Central memory CD8-positive, alpha-beta T cell (primary cell): ENCODE measurements around the gene SCGB1A1.

Experiments used
- ATAC-seq: fragments of 150-1000 bp; cut with Tn5 transposase; replicated peaks from 2 replicates; pipeline ENCODE4 v1.10.0; 2022; ENCODE audit warnings: mild to moderate bottlenecking, moderate FRiP score, moderate number of reproducible peaks; ENCODE audit not compliant: poor library complexity, severe bottlenecking; ENCODE audit errors: extremely low read depth
- DNase-seq, 2 donors: peaks; one replicate each; pipeline ENCODE4 v3.0.0; 2021; ENCODE audit warnings: low spot score in 2 of 2
- H3K27ac Mint-ChIP-seq: one replicate; pipeline ENCODE4 v1.8.0; 2022; ENCODE audit warnings: low read depth, mild to moderate bottlenecking, moderate library complexity, mixed read lengths
- H3K27me3 Mint-ChIP-seq: one replicate; pipeline ENCODE4 v1.8.0; 2022; ENCODE audit warnings: mixed read lengths
- H3K36me3 Mint-ChIP-seq: one replicate; pipeline ENCODE4 v1.8.0; 2022; ENCODE audit warnings: mild to moderate bottlenecking, moderate library complexity, mixed read lengths; ENCODE audit not compliant: insufficient read depth
- H3K4me1 Mint-ChIP-seq: one replicate; pipeline ENCODE4 v1.8.0; 2022; ENCODE audit warnings: mixed read lengths
- H3K4me3 Mint-ChIP-seq: one replicate; pipeline ENCODE4 v1.8.0; 2022; ENCODE audit warnings: mild to moderate bottlenecking, moderate library complexity, mixed read lengths
- H3K9me3 Mint-ChIP-seq: one replicate; pipeline ENCODE4 v1.8.0; 2022; ENCODE audit warnings: mixed read lengths

The SCGB1A1 gene

DNA sequence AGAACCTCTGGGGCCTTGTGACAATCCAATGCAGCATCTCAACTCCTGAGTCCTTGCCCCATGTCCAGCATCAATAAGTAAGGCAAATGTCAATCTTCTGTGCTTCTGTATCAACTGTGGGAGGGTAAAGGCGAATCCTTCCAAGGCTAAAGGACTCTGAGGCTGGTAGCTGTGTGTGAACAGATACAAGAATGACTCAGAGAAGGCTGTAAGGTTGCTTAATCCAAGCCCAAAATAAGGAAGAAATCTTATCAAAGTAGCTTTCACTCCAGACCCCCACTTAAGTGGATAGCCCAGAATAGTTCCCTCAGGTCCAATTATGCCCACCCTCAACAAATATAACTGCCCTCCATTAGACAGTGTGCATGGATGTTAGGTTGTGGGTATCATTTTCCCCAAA, 28.1 kb upstream of the SCGB1A1 start:
- DNase-seq, result no peak
- peaks cover 1% of the 10 kb centered on the region for H3K36me3 Mint-ChIP-seq

GRCh38 chr11:62391642-62392425, 27.0 kb upstream of the SCGB1A1 start:
- H3K27me3 Mint-ChIP-seq, result no peaks in the 10 kb centered on the region
- DNase-seq (no peak), ATAC-seq (no peak)
- peaks cover 1% of the 10 kb centered on the region for H3K36me3 Mint-ChIP-seq
- no peaks in the 10 kb centered on the region for H3K9me3 Mint-ChIP-seq
- no peak overlapping the region for H3K27ac Mint-ChIP-seq
- H3K4me1 Mint-ChIP-seq, result peaks cover 12% of the 10 kb centered on the region
- no peak overlapping the region for H3K4me3 Mint-ChIP-seq

More for the DNA sequence above, 28.1 kb upstream of the SCGB1A1 start:
- Mint-ChIP-seq H3K4me1 (peaks cover 12% of the 10 kb centered on the region), H3K27ac (no peak overlapping the region), H3K27me3 (no peaks in the 10 kb centered on the region), H3K4me3 (no peak overlapping the region), H3K9me3 (no peaks in the 10 kb centered on the region)
- ATAC-seq, result no peak

DNA sequence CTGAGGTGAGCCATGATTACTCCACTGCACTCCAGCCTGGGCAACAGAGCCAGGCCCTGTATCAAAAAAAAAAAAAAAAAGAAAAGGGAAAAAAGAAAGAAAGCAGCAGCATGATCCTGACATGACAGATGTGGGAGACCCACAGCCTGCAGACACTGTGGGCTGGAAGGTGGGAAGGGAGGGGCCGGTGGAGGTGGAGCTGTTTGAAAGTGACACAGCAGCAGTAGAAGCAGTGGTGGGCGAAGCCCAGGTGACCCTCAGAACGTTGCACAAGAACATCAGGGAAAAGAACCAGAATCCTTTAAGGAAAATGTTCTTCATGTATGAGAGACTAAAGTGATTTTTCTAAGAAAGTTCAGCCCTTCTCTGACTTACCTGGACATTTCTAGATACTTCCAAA, 26.3 kb upstream of the SCGB1A1 start:
- Mint-ChIP-seq H3K4me3 (no peak overlapping the region), H3K36me3 (peaks cover 1% of the 10 kb centered on the region), H3K27me3 (no peaks in the 10 kb centered on the region), H3K4me1 (peaks cover 8% of the 10 kb centered on the region), H3K27ac (no peak overlapping the region), H3K9me3 (no peaks in the 10 kb centered on the region)
- DNase-seq (no peak), ATAC-seq (no peak)

DNA sequence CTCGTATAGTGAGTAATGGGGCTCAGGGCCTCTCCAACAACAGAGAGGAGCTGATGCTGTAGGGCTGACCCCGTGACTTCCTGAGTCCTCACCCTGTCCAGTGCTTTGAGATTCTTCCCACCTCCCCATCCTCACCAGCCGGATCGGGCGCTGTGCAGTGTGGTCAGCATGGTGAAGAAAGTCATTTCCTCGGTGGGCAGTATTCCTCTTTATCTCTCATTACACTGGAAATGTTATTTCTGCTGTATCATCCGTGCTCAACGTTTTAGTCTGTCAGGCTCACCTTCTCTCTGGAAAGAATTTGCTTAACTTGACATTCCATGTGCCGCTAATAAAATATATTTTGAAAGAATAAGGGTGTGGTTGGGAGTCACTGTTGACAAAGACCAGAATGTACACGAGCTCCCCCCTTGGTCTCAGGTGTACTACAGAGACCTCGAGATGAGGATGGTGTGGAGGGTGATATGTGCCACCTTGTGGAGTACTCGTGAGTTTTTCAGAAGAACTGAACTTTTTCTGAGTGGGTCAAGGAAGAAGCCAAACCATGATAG, 25.7 kb upstream of the SCGB1A1 start:
- H3K9me3 Mint-ChIP-seq, result no peaks in the 10 kb centered on the region
- H3K36me3 Mint-ChIP-seq, result peaks cover 1% of the 10 kb centered on the region
- H3K4me3 Mint-ChIP-seq, result no peak overlapping the region
- no peak for DNase-seq
- H3K27me3 Mint-ChIP-seq, result no peaks in the 10 kb centered on the region
- H3K4me1 Mint-ChIP-seq, result peaks cover 6% of the 10 kb centered on the region
- no peak for ATAC-seq
- H3K27ac Mint-ChIP-seq, result no peak overlapping the region

DNA sequence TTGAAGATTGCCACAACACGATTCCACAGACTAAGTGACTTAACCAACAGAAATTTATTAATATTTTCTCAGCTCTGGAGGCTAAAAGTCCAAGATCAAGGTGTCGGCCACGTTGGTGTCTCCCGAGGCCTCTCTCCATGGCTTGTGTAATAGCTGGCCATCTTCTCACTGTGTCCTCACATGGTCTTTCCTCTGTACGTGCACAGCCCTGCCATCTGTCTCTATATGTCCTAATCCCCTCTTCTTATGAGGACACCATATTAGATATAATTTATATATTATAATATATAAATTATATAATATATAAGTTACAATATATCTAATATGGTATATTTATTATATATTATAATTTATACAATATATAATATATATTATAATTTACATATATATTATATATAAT, 25.1 kb upstream of the SCGB1A1 start:
- Mint-ChIP-seq H3K4me3 (no peak overlapping the region), H3K36me3 (peaks cover 1% of the 10 kb centered on the region), H3K9me3 (no peaks in the 10 kb centered on the region), H3K4me1 (peaks cover 6% of the 10 kb centered on the region), H3K27me3 (no peaks in the 10 kb centered on the region), H3K27ac (no peak overlapping the region)
- ATAC-seq, result no peak
- no peak for DNase-seq

DNA sequence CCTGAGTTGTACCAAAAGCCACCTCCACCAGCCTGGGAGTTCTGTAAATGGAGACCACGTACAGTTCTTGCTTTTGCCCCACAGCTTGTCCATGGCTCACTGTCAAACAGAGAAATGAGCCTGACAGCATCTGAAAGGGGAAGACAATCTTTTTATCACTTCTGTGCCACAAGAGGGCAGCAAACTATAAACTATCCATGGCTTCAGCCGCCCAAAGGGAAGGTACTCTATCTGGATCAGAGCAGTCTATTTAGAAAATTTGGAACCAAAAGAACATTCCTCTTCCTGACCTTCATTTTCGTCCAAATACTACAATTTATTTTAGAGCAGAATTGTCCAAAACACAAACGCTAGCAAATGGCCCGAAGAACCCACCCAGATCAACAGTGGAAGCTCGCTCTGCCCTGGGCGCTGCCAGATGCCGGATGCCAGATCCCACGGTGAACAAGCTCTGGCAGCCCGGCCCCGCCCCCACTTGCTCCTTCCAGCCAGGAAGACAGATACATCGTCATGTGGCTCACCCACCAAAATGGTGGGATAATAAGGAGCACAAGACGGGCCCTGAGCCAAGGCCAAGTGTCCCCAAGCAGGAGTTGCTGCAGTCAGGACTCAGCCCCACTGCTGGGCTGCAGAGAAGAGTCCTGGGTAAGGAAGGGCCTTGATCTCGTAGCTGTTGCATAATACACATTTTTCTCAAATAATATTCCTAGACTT, 23.9 kb upstream of the SCGB1A1 start:
- ATAC-seq (peak; percentile 73), DNase-seq (peak in 1 of 2 donors; percentile 25)
- Mint-ChIP-seq H3K36me3 (peaks cover 1% of the 10 kb centered on the region), H3K4me1 (peaks cover 10% of the 10 kb centered on the region), H3K27ac (no peak overlapping the region), H3K9me3 (no peaks in the 10 kb centered on the region), H3K4me3 (no peak overlapping the region), H3K27me3 (no peaks in the 10 kb centered on the region)

DNA sequence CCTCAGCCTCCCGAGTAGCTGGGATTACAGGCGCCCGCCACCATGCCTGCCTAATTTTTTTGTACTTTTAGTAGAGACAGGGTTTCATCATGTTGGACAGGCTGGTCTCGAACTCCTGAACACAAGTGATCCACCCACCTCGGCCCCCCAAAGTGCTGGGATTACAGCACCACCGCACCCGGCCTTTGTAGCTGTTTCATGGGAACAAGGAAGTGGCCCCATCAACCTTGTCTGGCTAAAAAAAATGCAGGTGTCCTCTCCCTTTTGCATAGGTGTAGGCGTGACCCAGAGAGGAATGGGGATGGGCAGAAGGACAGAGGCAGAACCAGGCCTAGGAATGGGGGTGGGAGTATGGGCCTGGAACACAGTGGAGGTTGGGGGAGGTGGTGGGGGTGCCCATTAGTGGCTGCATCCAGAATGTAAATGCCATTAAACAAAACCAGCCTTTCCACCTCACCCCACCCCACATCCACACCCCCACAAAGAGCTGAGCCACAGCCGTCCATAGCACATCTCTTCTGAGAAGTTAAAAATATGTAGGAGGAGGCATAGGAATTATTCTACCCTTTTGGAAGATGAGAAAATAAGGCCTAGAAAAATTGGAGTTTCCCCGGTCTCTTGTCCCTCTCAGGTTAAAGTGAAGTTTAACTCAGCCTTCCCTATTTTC, 22.8 kb upstream of the SCGB1A1 start:
- Mint-ChIP-seq H3K4me3 (no peak overlapping the region), H3K27me3 (no peaks in the 10 kb centered on the region), H3K36me3 (peaks cover 1% of the 10 kb centered on the region), H3K9me3 (no peaks in the 10 kb centered on the region), H3K4me1 (peaks cover 10% of the 10 kb centered on the region), H3K27ac (no peak overlapping the region)
- ATAC-seq (no peak), DNase-seq (no peak)

- Mint-ChIP-seq H3K4me1 (peaks cover 28% of the 10 kb centered on the region), H3K36me3 (peaks cover 3% of the 10 kb centered on the region), H3K27me3 (no peaks in the 10 kb centered on the region), H3K27ac (no peak overlapping the region), H3K9me3 (no peaks in the 10 kb centered on the region), H3K4me3 (no peak overlapping the region)
- no peak for ATAC-seq
- no peak for DNase-seq
Measured at GRCh38 chr11:62398011-62398994, 20.5 kb upstream of the SCGB1A1 start.

DNA sequence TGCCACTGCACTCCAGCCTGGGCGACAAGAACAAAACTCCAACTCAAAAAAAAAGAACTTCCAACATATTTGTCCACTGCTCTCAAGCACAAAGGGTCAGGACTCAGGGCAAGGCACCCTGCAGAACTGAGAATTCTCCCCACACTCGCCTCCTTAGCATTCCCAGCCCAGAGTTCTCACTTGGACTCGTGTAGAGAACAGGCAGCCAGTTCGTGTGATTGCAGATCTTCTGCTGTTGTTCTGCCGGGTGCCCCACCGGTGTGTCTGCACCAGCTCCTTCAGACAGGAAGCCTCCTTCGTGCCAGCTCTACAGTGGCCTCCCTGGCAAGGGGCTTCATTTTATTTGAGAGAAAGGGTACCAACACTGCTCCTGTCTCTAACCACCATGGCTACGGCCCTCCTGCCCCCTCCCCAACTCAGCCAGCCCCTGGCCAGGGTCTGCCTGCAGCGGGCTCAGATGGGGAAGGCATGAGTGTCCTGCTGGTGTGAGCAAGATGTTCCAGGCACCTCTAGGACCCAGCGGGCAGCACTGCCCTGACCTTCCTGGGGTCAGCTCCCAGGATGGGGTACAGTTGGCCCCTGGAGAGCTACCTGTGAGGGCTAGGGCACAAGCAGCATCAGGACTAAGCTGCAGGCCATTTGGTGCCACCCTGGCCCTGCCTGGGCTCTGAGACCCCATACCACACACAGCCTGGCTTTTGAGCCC, 19.5 kb upstream of the SCGB1A1 start:
- no peak overlapping the region for H3K4me3 Mint-ChIP-seq
- H3K9me3 Mint-ChIP-seq, result no peaks in the 10 kb centered on the region
- H3K4me1 Mint-ChIP-seq, result peaks cover 28% of the 10 kb centered on the region
- no peak overlapping the region for H3K27ac Mint-ChIP-seq
- no peaks in the 10 kb centered on the region for H3K27me3 Mint-ChIP-seq
- no peak for DNase-seq
- ATAC-seq, result no peak
- peaks cover 2% of the 10 kb centered on the region for H3K36me3 Mint-ChIP-seq

GRCh38 chr11:62399878-62400266, 19.0 kb upstream of the SCGB1A1 start:
- no peak overlapping the region for H3K4me3 Mint-ChIP-seq
- no peaks in the 10 kb centered on the region for H3K9me3 Mint-ChIP-seq
- ATAC-seq (no peak), DNase-seq (no peak)
- no peak overlapping the region for H3K27ac Mint-ChIP-seq
- H3K36me3 Mint-ChIP-seq, result peaks cover 1% of the 10 kb centered on the region
- H3K27me3 Mint-ChIP-seq, result no peaks in the 10 kb centered on the region
- peaks cover 25% of the 10 kb centered on the region for H3K4me1 Mint-ChIP-seq

GRCh38 chr11:62400281-62400680, 18.6 kb upstream of the SCGB1A1 start:
- peaks cover 23% of the 10 kb centered on the region for H3K4me1 Mint-ChIP-seq
- no peaks in the 10 kb centered on the region for H3K9me3 Mint-ChIP-seq
- ATAC-seq, result no peak
- H3K4me3 Mint-ChIP-seq, result no peak overlapping the region
- no peak for DNase-seq
- H3K27me3 Mint-ChIP-seq, result no peaks in the 10 kb centered on the region
- H3K36me3 Mint-ChIP-seq, result peaks cover 1% of the 10 kb centered on the region
- no peak overlapping the region for H3K27ac Mint-ChIP-seq
